ENCODE results near the gene SPDYE3.
A peak's percentile ranks its signal among the peaks of the same experiment; 100 is the strongest.
"Not testable (repeated sequence)": the region's sequence is repeated elsewhere in the genome, so short reads cannot be mapped to it uniquely, and the experiment has no call there.

The SPDYE3 gene

GRCh38 chr7:100345288-100345672 lies 37.8 kb downstream of the SPDYE3 start:
- POLR2A ChIA-PET (ENCODE audit: low non-redundant PET); DNase-seq (ENCODE audit: low spot score): not testable (repeated sequence)
- peak; percentile 53; the same call in 1 of the 2 replicates for TF ChIP-seq CTCF (conservative IDR thresholded peaks at IDR 0.05; ENCODE audit: low read depth)
- CTCF ChIA-PET: interaction anchor here (0.6 to 1.1 kb wide), 4 partner anchors 58 to 213 kb away, joined by 3 to 7 read pairs (median 4); no protein-coding TSS in a partner anchor
- H3K27ac ChIP-seq: peak overlapping the region; percentile 69

GRCh38 chr7:100346921-100347320 lies 39.4 kb downstream of the SPDYE3 start:
- H3K27ac ChIP-seq: peak overlapping the region; percentile 16
- POLR2A ChIA-PET (ENCODE audit: low non-redundant PET): no interaction called here
- no peak for TF ChIP-seq CTCF (conservative IDR thresholded peaks at IDR 0.05; ENCODE audit: low read depth)
- no peak for DNase-seq (ENCODE audit: low spot score)
- CTCF ChIA-PET: interaction anchor here (0.6 kb wide), 1 partner anchor 1506 kb away, joined by 3 read pairs; no protein-coding TSS in a partner anchor

- H3K27ac ChIP-seq: no peak overlapping the region
- DNase-seq (ENCODE audit: low spot score): no peak
- POLR2A ChIA-PET (ENCODE audit: low non-redundant PET): no interaction called here
- CTCF ChIA-PET: no interaction called here
- no peak for TF ChIP-seq CTCF (conservative IDR thresholded peaks at IDR 0.05; ENCODE audit: low read depth)
Observed at GRCh38 chr7:100348805-100349204, 41.3 kb downstream of the SPDYE3 start.

GRCh38 chr7:100349757-100350156 lies 42.3 kb downstream of the SPDYE3 start:
- TF ChIP-seq CTCF (conservative IDR thresholded peaks at IDR 0.05; ENCODE audit: low read depth): no peak
- CTCF ChIA-PET: no interaction called here
- peak overlapping the region; percentile 4; the same call in 1 of the 2 replicates for H3K27ac ChIP-seq
- no peak for DNase-seq (ENCODE audit: low spot score)
- POLR2A ChIA-PET (ENCODE audit: low non-redundant PET): no interaction called here

GRCh38 chr7:100351657-100352058 lies 44.2 kb downstream of the SPDYE3 start:
- DNase-seq (ENCODE audit: low spot score): no peak
- TF ChIP-seq CTCF (conservative IDR thresholded peaks at IDR 0.05; ENCODE audit: low read depth): no peak
- no peak overlapping the region for H3K27ac ChIP-seq
- POLR2A ChIA-PET (ENCODE audit: low non-redundant PET): no interaction called here
- CTCF ChIA-PET: no interaction called here

GRCh38 chr7:100352230-100352781 lies 44.8 kb downstream of the SPDYE3 start:
- CTCF ChIA-PET; POLR2A ChIA-PET (ENCODE audit: low non-redundant PET); H3K27ac ChIP-seq; DNase-seq (ENCODE audit: low spot score): not testable (repeated sequence)

- no peak overlapping the region; the same call in 1 of the 2 replicates for H3K27ac ChIP-seq
- no peak for TF ChIP-seq CTCF (conservative IDR thresholded peaks at IDR 0.05; ENCODE audit: low read depth)
- CTCF ChIA-PET: no interaction called here
Observed at GRCh38 chr7:100352984-100353684, 45.6 kb downstream of the SPDYE3 start.

More at GRCh38 chr7:100352984-100353684, 45.6 kb downstream of the SPDYE3 start:
- no peak for DNase-seq (ENCODE audit: low spot score)
- POLR2A ChIA-PET (ENCODE audit: low non-redundant PET): no interaction called here
